ENCODE data around the gene FBXL13. TPM values are rescaled to one million over a fixed set of nuclear protein-coding genes. Genes with fewer than 3 reads are reported as not detected.

The FBXL13 gene
- total and polyA plus RNA-seq, 2 experiments from 2014 or later: 1.2 to 2.5 TPM

GRCh38 chr7:102916881-102917280 is 157.7 kb downstream of the FBXL13 start:
- no peaks in the 10 kb centered on the region for H3K9me2 ChIP-seq (ENCODE audit: insufficient read depth)
- Mint-ChIP-seq H3K4me1 (peaks cover 35% of the 10 kb centered on the region), H3K36me3 (ENCODE audit: low read depth) (no peaks in the 10 kb centered on the region), H3K9me3 (no peaks in the 10 kb centered on the region), H3K27ac (no peak overlapping the region), H3K27me3 (ENCODE audit: insufficient read depth, low read depth, poor library complexity) (peaks cover 2% of the 10 kb centered on the region), H3K4me3 (no peak overlapping the region)
- peak overlapping the region; percentile 16; the same call in 1 of the 2 replicates for H3K4me2 ChIP-seq
- DNase-seq (ENCODE audit: low spot score) (peak; percentile 28), ATAC-seq (peak; percentile 21; the same call in 2 of the 3 replicates)
- H2AFZ ChIP-seq: no peak overlapping the region
- peaks cover 35% of the 10 kb centered on the region for H3K4me1 ChIP-seq (ENCODE audit: insufficient read depth)
- H3K79me2 ChIP-seq (replicated peaks; ENCODE audit: insufficient read depth): no peaks in the 10 kb centered on the region
- no peak for TF ChIP-seq EZH2phosphoT487 (IDR thresholded peaks at IDR 0.05; ENCODE audit: unreplicated experiment)
- no peak for TF ChIP-seq ZNF114 (CRISPR knock-in tag; IDR thresholded peaks at IDR 0.05)
- no peak for TF ChIP-seq STAT1 (IDR thresholded peaks at IDR 0.05; ENCODE audit: unreplicated experiment)
- TF ChIP-seq ZNF462 (CRISPR knock-in tag; IDR thresholded peaks at IDR 0.05): no peak
- no peak for TF ChIP-seq JUNB (IDR thresholded peaks at IDR 0.05; ENCODE audit: unreplicated experiment)
- no peak for TF ChIP-seq CREB1 (CRISPR knock-in tag; IDR thresholded peaks at IDR 0.05; ENCODE audit: low read depth)
- no peak for TF ChIP-seq ZNF331 (CRISPR knock-in tag; IDR thresholded peaks at IDR 0.05; ENCODE audit: low read depth)
- no peak for TF ChIP-seq NANOG (IDR thresholded peaks at IDR 0.05; ENCODE audit: borderline replicate concordance)
- no peak for TF ChIP-seq REST (IDR thresholded peaks at IDR 0.05; ENCODE audit: unreplicated experiment)
- no peak for TF ChIP-seq CTCF (conservative IDR thresholded peaks at IDR 0.05; ENCODE audit: low read depth in 2 of 2)
- no peak for TF ChIP-seq POLR2AphosphoS5 (IDR thresholded peaks at IDR 0.05; ENCODE audit: low read depth)
- TF ChIP-seq EZH2 (IDR thresholded peaks at IDR 0.05; ENCODE audit: low read depth, unreplicated experiment): no peak
- TF ChIP-seq ETS1 (IDR thresholded peaks at IDR 0.05): no peak
- H4K20me1 ChIP-seq (replicated peaks; ENCODE audit: insufficient read depth): no peaks in the 10 kb centered on the region
- no peak overlapping the region for H3K27ac ChIP-seq (ENCODE audit: low read depth)
- H3K27me3 ChIP-seq (ENCODE audit: insufficient read depth): no peaks in the 10 kb centered on the region
- H3K4me3 ChIP-seq: no peak overlapping the region
- no peaks in the 10 kb centered on the region for H3K36me3 ChIP-seq (ENCODE audit: insufficient read depth)
- no peaks in the 10 kb centered on the region for H3F3A ChIP-seq (replicated peaks; ENCODE audit: low read depth)

Data from GM23338 (cell line).